Spleen (tissue), 13 donors: Measurements from ENCODE around the gene CLCN7. TPM values are rescaled to one million over a fixed set of nuclear protein-coding genes. Genes with fewer than 3 reads are reported as not detected.

Source experiments
- DNase-seq: peaks from one replicate; pipeline ENCODE4 v3.0.0-alpha.2; 2020
- H3K27ac ChIP-seq, 8 donors: fragments of 200-600 bp; sonication (generic) in 7 of 8; 1 replicate in 4 of 8; 2 replicates in 4 of 8; pipeline versions ENCODE4 v1.5.0 to v1.8.0; 2016 to 2021; ENCODE audit warnings: inconsistent platforms in 4 of 8, mild to moderate bottlenecking in 4 of 8, moderate library complexity in 1 of 8
- H3K27me3 ChIP-seq, 7 donors: fragments of 200-600 bp; sonication (generic) in 6 of 7; replicated peaks in 1 of 7; 1 replicate in 4 of 7; 2 replicates in 3 of 7; pipeline versions ENCODE4 v1.5.0 to v1.8.0; 2016 to 2021; ENCODE audit warnings: inconsistent platforms in 3 of 7, mild to moderate bottlenecking in 1 of 7
- H3K36me3 ChIP-seq, 6 donors: fragments of 200-600 bp; sonication (generic) in 5 of 6; 1 replicate in 4 of 6; 2 replicates in 2 of 6; pipeline versions ENCODE4 v1.5.0 to v1.8.0; 2016 to 2021; ENCODE audit warnings: inconsistent platforms in 2 of 6
- H3K4me1 ChIP-seq, 6 donors: fragments of 200-600 bp; sonication (generic) in 5 of 6; 1 replicate in 3 of 6; 2 replicates in 3 of 6; pipeline versions ENCODE4 v1.5.0 to v1.8.0; 2016 to 2021; ENCODE audit warnings: inconsistent platforms in 3 of 6
- H3K4me3 ChIP-seq, 8 donors: fragments of 200-600 bp; sonication (generic) in 7 of 8; 1 replicate in 4 of 8; 2 replicates in 4 of 8; pipeline versions ENCODE4 v1.5.0 to v1.8.0; 2016 to 2021; ENCODE audit warnings: inconsistent platforms in 4 of 8, mild to moderate bottlenecking in 4 of 8, moderate library complexity in 2 of 8
- H3K9me3 ChIP-seq, 8 donors: fragments of 200-600 bp; sonication (generic) in 7 of 8; 1 replicate in 4 of 8; 2 replicates in 4 of 8; pipeline versions ENCODE4 v1.5.0 to v1.8.0; 2016 to 2021; ENCODE audit warnings: inconsistent platforms in 4 of 8
- POLR2A ChIP-seq, 3 donors: fragments of 450-650 bp; IDR thresholded peaks; one replicate each; pipeline ENCODE4 v1.5.1; 2017; ENCODE audit warnings: antibody characterized with exemption in 3 of 3, mild to moderate bottlenecking in 1 of 3
- POLR2AphosphoS5 ChIP-seq, 3 donors: sonication (generic); formaldehyde crosslinking; IDR thresholded peaks; one replicate each; pipeline ENCODE4 v1.5.1; 2017; ENCODE audit warnings: antibody characterized with exemption in 3 of 3
- WGBS, 5 donors: extraction: QIAGEN DNeasy Blood & Tissue Kit in 3 of 5; methylation state at CpG; one replicate each; pipeline versions ENCODE4 v1.1.5 to v1.1.7; 2013 to 2018; 5-methylcytosine and 5-hydroxymethylcytosine counted together
- intact Hi-C: fragments of 100-400 bp; cut with DNase I; formaldehyde crosslinking; loops from one replicate; pipeline ENCODE4 v1.15.0; 2023; ENCODE audit warnings: low total_unique reads
- long read RNA-seq, 2 donors: transcript quantifications; one replicate each; lab custom pipeline, GENCODE V29; 2026
- polyA plus RNA-seq, 3 donors: library from polyadenylated mRNA; stranded (reverse); fragments of 200-250 nt; gene quantifications; one replicate each; pipeline ENCODE4 v1.2.1, GENCODE V29; 2013
- total RNA-seq, 7 donors: library from RNA; depleted of rRNA in 3 of 7; stranded (reverse); fragments of >200 nt in 3 of 7; fragmentation: NEBNext Ultra II Directional in 4 of 7; extraction: Animal tissue kit (Norgen Biotek cat#: 25700) in 4 of 7; gene quantifications; one replicate each; pipeline versions ENCODE4 v1.1.0 to v1.2.1, GENCODE V29; 2016 to 2021
- TF ChIP-seq, protein P1 (sequence below), 11 experiments: fragments of 200-600 bp in 7 of 11; fragments of 450-650 bp in 4 of 11; sonication (generic) in 4 of 11; IDR thresholded peaks in 8 of 11; conservative IDR thresholded peaks in 3 of 11; 1 replicate in 7 of 11; 2 replicates in 4 of 11; pipeline versions ENCODE4 v1.4.0 to v1.8.0; 2016 to 2021; ENCODE audit warnings: antibody characterized with exemption in 11 of 11, inconsistent platforms in 4 of 11, mild to moderate bottlenecking in 1 of 11
- donor health status: healthy with polysubstance abuse.
- donor health status: DM: no; HTN: no; CAD: no; lungs with moderate emphysema.
- donor health status: DM: no; HTN: no; CAD: no.
- donor health status: Bipolar disorder and iron deficiency.
- donor health status: healthy.
- donor health status: DM: no; HTN: no; CAD: no.
- donor health status: DM: yes; HTN: yes; CAD: no.

The CLCN7 gene, protein sequence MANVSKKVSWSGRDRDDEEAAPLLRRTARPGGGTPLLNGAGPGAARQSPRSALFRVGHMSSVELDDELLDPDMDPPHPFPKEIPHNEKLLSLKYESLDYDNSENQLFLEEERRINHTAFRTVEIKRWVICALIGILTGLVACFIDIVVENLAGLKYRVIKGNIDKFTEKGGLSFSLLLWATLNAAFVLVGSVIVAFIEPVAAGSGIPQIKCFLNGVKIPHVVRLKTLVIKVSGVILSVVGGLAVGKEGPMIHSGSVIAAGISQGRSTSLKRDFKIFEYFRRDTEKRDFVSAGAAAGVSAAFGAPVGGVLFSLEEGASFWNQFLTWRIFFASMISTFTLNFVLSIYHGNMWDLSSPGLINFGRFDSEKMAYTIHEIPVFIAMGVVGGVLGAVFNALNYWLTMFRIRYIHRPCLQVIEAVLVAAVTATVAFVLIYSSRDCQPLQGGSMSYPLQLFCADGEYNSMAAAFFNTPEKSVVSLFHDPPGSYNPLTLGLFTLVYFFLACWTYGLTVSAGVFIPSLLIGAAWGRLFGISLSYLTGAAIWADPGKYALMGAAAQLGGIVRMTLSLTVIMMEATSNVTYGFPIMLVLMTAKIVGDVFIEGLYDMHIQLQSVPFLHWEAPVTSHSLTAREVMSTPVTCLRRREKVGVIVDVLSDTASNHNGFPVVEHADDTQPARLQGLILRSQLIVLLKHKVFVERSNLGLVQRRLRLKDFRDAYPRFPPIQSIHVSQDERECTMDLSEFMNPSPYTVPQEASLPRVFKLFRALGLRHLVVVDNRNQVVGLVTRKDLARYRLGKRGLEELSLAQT
- total RNA-seq (100 to 1,000 TPM in 6 of 7 donors, 10 to 100 TPM in 1; 76.5 to 146 (median 127) TPM), polyA plus RNA-seq (100 to 1,000 TPM in 1 of 3 donors, 10 to 100 TPM in 2; 43.2 to 117 (median 59.6) TPM)
- long read RNA-seq, donor 1, full-length matches to known transcripts: 5 of 5 reads
- long read RNA-seq, donor 1, partial matches to known transcripts: 0 of 5 reads
- long read RNA-seq, donor 1, other reads (novel, unspliced or antisense): 0 of 5 reads
- long read RNA-seq, donor 2, full-length matches to known transcripts: 7 of 7 reads
- long read RNA-seq, donor 2, partial matches to known transcripts: 0 of 7 reads
- long read RNA-seq, donor 2, other reads (novel, unspliced or antisense): 0 of 7 reads

DNA sequence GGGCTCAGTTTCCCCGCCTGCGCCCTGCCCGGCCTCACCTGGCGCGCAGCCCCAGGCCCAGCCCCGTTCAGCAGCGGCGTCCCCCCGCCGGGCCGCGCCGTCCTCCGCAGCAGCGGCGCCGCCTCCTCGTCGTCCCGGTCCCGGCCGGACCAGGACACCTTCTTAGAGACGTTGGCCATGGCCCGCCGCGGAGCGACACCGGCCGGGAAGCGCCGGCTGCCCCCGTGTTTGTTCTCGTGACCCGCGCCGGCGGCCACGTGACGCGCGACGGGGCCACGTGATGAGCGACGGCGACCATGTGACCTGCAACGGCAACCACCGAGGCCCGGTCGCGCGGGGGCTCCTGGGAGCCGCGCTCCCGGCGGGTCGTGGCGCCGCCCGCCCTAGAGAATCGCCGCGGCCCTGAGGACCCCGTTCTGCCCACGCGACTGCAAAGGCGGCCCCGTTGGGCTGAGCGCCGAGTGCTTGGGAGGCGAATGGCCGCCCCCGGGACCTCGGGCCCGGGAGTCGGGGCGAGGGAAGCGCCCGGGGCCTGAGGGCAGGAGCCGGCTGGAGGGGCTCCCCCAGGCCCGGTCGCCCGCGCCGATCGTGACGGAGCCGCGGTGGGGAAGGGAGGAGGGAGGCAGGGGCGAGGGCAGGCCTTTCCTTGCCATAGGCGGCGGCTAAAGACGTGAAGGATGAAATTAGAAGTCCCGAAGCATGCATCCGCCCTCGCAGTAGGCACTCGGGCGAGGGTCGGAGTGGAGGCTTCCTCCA is at the start of gene CLCN7:
CLCN7 (minus strand) TSS at position 233 of the 756 bp plus-strand sequence; CDS start at position 179, 54 bp downstream.
- H3K4me3 ChIP-seq: peak within 1 kb of the TSS; percentile 65 to 97 (median 92)
- no peaks in the 10 kb centered on the region for H3K9me3 ChIP-seq
- TF ChIP-seq, protein P1, sequence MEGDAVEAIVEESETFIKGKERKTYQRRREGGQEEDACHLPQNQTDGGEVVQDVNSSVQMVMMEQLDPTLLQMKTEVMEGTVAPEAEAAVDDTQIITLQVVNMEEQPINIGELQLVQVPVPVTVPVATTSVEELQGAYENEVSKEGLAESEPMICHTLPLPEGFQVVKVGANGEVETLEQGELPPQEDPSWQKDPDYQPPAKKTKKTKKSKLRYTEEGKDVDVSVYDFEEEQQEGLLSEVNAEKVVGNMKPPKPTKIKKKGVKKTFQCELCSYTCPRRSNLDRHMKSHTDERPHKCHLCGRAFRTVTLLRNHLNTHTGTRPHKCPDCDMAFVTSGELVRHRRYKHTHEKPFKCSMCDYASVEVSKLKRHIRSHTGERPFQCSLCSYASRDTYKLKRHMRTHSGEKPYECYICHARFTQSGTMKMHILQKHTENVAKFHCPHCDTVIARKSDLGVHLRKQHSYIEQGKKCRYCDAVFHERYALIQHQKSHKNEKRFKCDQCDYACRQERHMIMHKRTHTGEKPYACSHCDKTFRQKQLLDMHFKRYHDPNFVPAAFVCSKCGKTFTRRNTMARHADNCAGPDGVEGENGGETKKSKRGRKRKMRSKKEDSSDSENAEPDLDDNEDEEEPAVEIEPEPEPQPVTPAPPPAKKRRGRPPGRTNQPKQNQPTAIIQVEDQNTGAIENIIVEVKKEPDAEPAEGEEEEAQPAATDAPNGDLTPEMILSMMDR (IDR thresholded peaks at IDR 0.05 in 8 of 11, conservative IDR thresholded peaks at IDR 0.05 in 3 of 11): peak in 3 of 11 experiments; percentile 10 to 24 (median 16)
- TF ChIP-seq POLR2A (IDR thresholded peaks at IDR 0.05) (peak; percentile 30 to 90 (median 82)), POLR2AphosphoS5 (IDR thresholded peaks at IDR 0.05) (peak; percentile 95 to 96 (median 95))
- H3K36me3 ChIP-seq: no peaks in the 10 kb centered on the region
- H3K4me1 ChIP-seq: peaks cover 30 to 67% (median 51%) of the 10 kb centered on the region in 6 donors
- H3K27ac ChIP-seq: peak within 1 kb of the TSS; percentile 94 to 98 (median 96)
- H3K27me3 ChIP-seq: no peaks in the 10 kb centered on the region
- intact Hi-C loops: no loop called here
- DNase-seq: peak; percentile 97
- 0 to 2% (median 0%) methylated on average over 19 to 99 of the region's 99 CpGs for WGBS, 5 donors

DNA sequence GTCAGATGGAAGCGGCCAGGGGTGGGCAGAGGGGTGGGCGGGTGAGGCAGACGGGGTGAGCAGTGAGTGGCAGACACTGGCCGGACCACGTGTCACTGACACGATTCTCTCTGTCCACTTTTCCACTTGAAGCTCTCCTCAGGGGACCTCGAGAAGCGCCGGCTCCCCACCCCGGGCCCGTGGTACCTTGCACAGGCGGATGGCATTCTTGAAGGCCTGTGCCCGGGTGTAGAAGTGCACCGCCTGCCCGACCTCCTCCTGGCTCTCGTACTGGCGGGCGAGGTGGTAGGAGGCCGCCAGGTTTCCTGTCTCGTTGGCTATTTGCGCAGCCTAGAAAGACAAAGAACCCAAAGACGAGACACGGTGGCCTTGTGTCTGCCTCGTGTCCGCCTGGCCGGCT is 49.5 kb upstream of the CLCN7 start:
- no peak for DNase-seq
- Histone ChIP-seq H3K9me3 (no peaks in the 10 kb centered on the region), H3K27me3 (no peaks in the 10 kb centered on the region), H3K27ac (no peak overlapping the region), H3K4me3 (no peak overlapping the region), H3K4me1 (peaks cover 0 to 36% (median 23%) of the 10 kb centered on the region in 6 donors), H3K36me3 (peaks cover 0 to 34% (median 8%) of the 10 kb centered on the region in 6 donors)
- intact Hi-C loops: no loop called here
- TF ChIP-seq POLR2A (IDR thresholded peaks at IDR 0.05) (no peak), POLR2AphosphoS5 (IDR thresholded peaks at IDR 0.05) (no peak)
- TF ChIP-seq, protein P1 (IDR thresholded peaks at IDR 0.05 in 8 of 11, conservative IDR thresholded peaks at IDR 0.05 in 3 of 11): no peak
- 89 to 97% (median 90%) methylated on average over 22 to 26 of the region's 26 CpGs for WGBS, 5 donors

DNA sequence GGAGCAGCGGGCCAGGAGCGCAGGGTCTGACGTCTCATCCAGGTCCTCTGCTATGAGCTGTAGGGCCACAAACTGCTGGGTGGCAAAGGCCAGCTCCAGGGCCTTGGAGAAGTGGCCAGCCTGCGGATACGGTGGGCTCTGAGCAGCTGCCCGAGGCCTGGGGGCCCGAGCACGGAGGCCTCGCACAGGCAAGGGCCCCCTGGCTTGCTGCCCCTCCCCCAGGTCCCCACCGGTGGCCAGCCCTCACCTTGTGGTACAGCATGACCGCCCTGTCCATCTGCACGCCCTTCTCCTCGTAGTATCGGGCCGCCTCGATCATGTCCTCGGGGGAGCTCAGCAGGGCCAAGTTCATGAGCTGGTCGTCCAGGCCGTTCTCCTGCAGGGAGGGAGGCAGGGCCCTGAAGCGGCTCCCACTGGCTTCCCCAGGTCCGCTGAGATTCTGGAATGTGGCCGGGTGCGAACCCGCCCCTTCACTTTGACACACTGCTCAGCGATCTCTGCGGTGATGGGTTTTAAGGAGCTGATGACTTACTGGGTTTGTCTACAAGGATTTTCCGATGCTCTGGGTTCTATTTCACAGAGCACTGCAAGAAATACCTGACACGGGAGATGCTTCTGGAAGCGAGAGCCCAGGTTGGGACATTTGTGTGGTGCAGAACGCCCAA is 48.9 kb upstream of the CLCN7 start:
- TF ChIP-seq POLR2AphosphoS5 (IDR thresholded peaks at IDR 0.05) (no peak), POLR2A (IDR thresholded peaks at IDR 0.05) (no peak)
- TF ChIP-seq, protein P1 (IDR thresholded peaks at IDR 0.05 in 8 of 11, conservative IDR thresholded peaks at IDR 0.05 in 3 of 11): no peak
- peaks cover 0 to 39% (median 8%) of the 10 kb centered on the region in 6 donors for H3K36me3 ChIP-seq

More for the DNA sequence above, 48.9 kb upstream of the CLCN7 start:
- no peaks in the 10 kb centered on the region for H3K27me3 ChIP-seq
- peaks cover 0 to 30% (median 20%) of the 10 kb centered on the region in 6 donors for H3K4me1 ChIP-seq
- no peak for DNase-seq
- H3K27ac ChIP-seq: no peak overlapping the region
- intact Hi-C loops: no loop called here
- no peaks in the 10 kb centered on the region for H3K9me3 ChIP-seq
- H3K4me3 ChIP-seq: no peak overlapping the region
- WGBS, 5 donors: 87 to 96% (median 92%) methylated on average over 16 to 30 of the region's 30 CpGs
